ENCODE results near the gene FBXL19.
A peak's percentile ranks its signal among the peaks of the same experiment; 100 is the strongest.

DNA sequence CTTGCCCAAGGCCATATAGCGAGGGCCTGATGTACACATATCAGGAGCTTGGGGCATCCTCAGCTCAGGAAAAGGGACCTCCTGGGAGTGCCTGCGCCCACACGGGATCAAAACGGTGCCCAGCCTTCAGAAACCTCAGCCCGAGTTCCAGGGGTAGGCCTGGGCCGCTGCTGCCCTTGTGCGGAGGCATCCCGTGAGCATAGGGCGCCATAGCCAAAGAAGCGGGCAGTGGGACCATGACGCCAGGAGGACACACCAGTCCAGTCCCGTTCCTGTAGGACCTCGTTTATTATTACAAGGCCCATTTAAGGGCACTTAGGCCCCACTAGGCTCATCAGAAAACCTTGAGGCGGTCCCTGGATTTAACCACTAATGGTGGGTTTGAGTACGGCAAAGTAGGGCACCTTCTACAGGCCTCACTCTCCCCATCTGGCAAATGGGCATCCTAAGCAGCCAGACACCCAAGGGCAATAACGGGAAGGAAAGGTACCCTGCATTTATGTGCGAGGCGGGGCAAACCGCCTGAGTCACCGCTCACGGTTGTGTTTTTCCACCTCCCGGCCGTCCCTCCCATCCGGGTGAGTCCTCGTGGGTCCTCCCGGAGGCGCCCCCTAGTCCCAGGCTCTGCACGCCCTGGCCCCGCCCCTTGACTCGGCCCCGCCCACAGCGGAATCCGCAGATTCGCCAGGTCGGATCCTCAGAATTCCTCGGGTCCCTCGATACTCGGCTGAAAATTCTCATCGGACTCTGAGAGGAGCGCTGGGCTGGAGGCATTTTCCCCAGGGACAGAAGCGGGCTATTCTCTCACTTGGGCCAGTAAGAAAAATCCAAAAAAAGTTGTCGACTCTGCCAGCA is 33.5 kb downstream of the FBXL19 start:
- TF ChIP-seq, protein P1, sequence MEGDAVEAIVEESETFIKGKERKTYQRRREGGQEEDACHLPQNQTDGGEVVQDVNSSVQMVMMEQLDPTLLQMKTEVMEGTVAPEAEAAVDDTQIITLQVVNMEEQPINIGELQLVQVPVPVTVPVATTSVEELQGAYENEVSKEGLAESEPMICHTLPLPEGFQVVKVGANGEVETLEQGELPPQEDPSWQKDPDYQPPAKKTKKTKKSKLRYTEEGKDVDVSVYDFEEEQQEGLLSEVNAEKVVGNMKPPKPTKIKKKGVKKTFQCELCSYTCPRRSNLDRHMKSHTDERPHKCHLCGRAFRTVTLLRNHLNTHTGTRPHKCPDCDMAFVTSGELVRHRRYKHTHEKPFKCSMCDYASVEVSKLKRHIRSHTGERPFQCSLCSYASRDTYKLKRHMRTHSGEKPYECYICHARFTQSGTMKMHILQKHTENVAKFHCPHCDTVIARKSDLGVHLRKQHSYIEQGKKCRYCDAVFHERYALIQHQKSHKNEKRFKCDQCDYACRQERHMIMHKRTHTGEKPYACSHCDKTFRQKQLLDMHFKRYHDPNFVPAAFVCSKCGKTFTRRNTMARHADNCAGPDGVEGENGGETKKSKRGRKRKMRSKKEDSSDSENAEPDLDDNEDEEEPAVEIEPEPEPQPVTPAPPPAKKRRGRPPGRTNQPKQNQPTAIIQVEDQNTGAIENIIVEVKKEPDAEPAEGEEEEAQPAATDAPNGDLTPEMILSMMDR (conservative IDR thresholded peaks at IDR 0.05; ENCODE audit: low read length): peak; percentile 66; the same call in 1 of the 2 replicates
- TF ChIP-seq EZH2phosphoT487 (IDR thresholded peaks at IDR 0.05; ENCODE audit: borderline replicate concordance, low read depth, low read length): no peak

Measured in OCI-LY7 (cell line).